GM18511 (cell line): Measurements from ENCODE around the gene FNDC3B.

Experiments used
- ATAC-seq: cut with Tn5 transposase; IDR thresholded peaks from one replicate; pipeline ENCODE4 v1.9.1; 2021; ENCODE audit warnings: mild to moderate bottlenecking, moderate library complexity; ENCODE audit not compliant: unreplicated experiment

FNDC3B gene

DNA sequence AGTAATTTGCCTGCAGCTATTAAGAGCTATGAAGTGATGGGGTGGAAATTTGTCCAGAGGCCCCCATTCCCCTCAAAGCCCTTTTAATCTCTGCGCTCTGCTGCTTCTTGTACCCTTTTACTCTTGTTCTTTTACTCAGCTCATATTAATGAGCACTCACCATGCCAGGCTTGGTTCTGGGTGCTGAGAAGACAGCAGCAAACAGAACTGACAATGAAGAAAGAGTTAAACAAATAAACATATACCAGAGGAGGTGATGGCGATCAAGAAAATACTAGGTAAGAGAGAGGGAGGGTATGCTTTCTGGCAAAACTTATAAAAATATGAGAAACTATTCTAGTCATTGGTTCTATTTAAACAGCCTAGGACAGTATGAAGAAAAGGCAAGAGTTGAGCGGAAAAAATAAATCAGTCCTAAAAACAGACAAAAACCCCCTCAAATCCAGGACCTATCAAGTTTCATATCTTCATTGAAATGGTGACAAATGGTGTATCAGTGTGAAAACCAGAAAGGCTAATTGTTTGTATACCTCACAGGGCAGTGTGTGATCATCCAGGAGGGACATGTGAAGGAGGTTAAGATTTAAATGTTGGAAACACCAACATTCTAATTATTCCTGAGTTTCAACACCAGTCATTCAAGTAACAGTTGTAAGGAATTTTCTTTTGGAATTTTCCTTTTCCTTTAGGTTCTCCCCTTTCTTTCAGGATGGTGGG lies 144.9 kb downstream of the FNDC3B start:
- no peak for ATAC-seq

DNA sequence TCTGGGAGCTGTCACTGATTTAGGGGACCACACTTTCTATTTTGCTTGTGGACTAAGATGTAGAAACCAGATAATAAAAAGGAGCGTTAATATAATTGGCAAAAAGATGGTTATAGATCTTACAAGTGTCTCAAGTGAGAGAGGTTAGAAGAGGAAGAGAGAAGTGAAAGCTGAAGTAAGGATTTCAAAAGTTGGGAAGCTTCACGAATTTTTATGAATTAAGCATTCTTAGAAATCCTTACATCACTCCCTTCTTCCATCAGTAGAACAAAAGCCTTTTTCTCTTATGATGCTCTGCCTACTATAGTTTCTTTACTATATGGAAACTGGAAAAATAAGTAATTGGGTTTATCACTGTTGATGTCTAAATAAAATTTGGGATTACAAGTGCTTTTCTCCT lies 146.5 kb downstream of the FNDC3B start:
- no peak for ATAC-seq

DNA sequence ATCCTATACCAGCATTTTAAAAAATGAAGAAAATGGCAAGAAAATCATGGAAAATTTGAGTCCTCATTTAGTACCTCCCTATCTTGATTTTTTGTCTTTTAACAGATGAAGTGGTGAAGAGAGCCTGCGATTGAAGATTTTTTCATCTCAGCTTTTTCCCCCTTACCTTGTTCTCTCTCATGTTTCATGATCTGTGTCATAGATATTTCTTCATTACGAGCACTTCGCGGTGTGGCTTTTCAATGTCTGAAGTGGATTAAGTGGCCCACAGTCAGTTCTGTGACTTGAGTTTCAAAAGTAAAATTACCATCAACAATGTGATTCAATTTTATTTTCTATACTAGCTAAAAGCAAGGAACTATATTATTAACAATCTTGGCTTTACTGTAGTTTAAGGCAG lies 147.2 kb downstream of the FNDC3B start:
- no peak for ATAC-seq

DNA sequence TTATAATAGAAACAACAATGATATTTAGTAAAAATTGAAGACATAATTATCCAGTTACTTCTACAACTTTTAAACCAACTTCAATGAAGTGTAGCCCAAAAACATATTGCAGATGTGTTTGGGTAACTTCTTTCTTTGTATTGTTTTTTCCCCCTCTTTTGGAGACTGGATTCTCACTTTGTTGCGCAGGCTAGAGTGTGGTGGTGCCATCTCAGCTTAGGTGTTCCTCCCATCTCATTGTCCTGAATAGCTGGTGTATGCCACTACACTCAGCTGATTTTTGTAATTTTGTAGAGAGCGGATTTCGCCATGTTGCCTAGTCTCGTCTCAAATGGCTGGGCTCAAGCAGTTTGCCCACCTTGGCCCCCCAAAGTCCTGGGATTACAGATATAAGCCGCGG lies 148.1 kb downstream of the FNDC3B start:
- ATAC-seq = no peak

DNA sequence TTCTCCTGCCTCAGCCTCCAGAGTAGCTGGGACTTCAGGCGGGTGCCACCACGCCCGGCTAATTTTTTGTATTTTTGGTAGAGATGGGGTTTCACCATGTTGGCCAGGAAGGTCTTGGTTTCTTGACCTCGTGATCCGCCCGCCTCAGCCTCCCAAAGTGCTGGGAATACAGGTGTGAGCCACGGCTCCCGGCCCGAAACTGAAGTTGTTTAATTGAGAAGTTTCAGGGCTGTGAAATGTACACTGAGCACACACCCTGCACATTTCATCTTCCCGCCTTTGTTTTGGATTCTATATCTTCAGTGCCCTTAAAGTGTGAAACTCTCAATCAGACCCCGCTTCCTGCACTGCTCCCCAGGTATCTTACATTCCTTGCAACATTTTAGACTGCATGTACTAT lies 149.1 kb downstream of the FNDC3B start:
- no peak for ATAC-seq

DNA sequence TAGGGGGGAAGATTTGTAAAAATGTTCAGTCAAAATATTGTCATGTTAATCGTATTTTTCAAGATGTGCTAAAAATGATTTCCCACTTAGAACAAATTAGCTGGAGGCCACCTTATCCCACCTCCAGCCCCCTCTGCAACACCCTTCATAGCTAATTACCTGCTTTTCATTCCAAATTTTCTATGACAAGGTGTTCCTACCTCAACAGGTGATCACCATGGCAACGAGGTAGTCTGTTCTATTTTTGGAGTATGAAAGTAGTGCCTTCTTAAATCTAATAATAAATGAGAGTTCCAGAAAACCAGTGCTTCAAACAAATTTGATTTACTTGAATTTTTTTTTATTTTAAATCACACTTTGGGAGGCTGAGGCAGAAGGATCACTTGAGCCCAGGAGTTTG lies 149.8 kb downstream of the FNDC3B start:
- no peak for ATAC-seq

DNA sequence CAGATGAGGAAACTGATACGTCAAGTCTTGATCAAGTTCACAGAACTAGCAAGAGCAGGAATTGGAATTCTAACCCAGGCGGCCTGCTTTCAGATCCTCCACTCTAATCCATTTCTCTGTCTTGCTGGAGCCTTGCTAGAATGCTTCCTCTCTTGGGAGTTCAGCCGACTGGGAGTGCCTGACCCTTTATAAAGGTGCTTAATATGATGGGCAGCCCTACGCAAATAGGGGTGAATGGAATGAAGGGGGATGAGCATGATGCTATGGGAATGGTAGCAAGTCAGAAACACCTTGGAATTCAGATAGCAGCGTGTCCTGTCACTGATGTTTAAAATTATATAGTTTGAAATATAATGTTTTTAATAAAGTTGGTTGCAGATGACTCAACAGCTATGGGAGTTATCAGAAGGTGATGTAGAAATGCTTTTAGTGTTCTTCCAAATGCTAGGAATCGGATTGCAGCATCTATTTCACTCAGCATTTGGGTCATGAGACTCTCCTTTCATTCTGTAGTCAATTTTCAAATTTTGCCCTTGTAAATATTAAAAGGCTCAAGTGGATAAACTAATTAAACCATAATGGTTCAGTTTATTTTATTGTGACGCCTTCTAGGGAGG lies 150.7 kb downstream of the FNDC3B start:
- no peak for ATAC-seq

DNA sequence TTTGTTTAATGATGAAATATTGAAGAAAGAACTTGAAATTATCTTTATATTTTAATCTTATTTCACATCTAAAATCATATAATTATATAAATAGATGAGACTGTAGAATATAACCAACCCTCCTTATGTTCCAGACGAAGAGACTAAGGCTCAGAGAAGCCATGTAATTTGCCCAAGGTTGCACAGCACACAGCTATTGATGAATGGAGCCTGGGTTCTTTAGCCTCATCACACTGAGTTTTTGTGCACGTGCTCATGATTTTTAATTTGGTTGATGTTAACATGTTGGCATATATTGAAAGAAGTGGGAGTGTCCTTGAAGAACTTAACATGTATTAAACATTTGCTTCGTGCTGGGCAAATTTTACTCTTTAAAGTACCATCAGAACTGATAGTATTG lies 151.6 kb downstream of the FNDC3B start:
- ATAC-seq = no peak

DNA sequence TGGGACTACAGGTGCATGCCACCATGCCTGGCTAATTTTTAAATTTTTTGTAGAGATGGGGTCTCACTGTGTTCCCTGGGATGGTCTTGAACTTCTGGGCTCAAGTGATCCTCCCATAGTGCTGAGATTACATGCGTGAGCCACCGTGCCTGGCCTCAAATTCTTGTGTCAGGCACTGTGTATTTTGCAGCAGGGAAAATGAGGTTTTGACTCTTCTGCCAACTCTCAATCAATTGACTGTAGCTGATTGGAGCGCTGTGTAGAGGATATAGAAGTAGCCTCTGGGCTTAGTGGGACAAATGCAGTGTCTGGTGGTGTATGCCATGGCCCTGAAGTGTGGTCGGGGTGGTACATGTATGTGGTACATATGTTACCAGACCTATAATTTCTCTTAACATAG lies 152.3 kb downstream of the FNDC3B start:
- no peak for ATAC-seq

DNA sequence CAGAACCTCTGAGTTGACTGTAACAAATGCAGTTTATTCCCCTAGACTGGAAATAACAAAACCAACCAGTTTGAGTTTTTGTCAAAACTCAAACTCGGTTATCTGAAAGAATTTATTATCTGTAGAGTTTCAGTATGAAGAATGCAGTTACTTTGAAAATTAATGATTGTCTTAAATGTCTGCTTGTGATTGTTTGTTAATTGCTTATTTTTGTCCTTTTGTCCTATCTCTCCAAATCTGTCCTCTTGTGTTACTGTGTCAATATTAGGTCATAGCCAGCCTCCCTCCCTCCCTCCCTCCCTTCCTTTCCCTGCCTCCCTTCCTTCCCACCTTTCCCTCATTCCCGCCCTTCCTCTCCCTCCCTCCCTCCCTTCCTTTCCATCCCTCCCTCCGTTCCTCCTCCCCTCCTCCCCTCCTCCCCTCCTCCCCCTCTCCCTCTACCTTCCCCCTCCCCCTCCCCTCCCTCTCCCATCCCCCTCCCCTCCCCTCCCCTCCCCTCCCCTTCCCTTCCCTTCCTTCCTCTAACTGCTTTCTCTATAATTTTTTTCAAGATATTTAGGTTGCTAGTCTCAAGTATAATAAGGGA lies 153.5 kb downstream of the FNDC3B start:
- no peak for ATAC-seq

DNA sequence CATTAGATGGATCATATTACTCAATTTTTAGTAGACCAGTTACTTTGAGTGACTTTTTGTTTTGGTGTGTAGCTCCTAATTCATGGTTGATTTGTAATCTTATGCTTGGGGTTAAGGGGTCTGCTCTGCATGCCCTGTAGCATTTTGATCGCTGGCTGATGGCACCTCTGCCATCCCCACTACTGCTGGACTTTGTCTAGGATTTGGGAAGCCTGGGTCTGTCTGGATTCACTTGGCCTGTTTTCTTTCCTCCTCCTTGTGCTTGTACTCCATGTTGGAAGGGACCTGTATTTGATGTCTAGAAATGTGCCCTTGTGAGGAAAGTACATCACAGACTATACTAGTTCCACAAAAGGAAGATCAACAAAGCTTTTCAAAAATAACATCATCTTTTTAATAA lies 154.1 kb downstream of the FNDC3B start:
- no peak for ATAC-seq

DNA sequence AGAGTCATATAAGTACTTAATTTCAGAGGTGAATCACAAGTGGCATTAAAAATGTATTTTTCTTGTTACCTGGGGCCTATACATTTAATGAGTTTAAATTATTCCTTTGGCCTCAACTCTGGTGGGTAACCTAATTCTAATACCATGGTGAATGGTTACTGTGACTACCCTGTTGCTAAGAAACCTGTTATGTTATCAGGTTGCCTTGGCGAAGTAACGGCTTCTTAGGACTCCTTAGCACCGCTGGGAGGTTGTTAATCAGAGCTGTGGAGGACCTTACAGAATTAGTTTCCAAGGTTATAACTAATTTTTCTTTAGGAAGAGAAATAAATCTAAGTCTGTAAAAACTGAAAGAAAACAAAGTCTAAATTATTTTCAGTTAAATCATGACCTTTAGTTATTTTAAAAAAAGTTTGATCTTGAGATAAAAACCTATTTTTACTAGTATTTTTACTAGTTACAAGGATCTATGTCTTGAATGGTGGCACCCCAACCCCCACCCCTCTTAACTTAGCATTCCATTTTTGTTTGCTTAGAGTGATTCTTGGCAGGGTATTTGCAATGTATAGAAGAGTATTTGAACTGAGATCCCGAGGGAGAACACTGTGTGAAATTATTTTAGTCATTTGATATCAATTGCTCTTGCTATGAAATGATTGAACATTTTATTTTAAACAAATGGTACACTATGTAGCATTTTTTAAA lies 155.5 kb downstream of the FNDC3B start:
- no peak for ATAC-seq

DNA sequence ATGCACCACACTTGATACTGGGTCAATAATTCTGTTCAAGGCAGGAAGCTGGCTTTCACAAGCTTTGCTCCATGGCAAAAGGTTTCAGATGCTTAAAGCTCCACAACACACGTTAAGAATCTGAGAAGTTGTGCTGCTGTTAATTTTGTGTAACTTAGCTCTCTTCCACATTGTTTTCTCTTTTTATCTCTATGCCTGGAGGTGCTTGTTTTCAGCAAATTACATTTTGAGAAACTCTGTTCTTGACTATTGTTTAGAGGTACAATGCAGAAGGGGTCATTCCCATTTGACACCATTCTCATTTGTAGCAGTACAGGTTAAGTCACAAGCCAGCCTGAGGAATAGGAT lies 156.0 kb downstream of the FNDC3B start:
- no peak for ATAC-seq

DNA sequence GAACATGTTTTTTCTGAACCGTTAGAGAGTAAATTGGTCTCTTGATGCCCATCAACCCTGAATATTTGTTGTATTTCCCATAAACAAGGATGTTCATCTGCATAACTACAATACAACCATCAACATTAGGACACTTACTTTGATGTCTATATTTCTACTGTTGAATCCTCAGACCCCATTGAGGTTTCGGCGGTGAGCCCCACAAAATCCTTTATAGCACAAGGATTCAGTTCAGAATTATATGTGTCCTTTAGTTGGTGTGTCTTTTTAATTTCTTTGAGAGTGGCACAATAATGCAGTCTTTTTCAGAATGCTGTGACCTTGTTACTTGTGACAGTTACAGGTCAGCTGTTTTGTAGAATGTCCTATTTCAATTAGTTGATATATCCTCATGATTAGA lies 158.0 kb downstream of the FNDC3B start:
- ATAC-seq = no peak

DNA sequence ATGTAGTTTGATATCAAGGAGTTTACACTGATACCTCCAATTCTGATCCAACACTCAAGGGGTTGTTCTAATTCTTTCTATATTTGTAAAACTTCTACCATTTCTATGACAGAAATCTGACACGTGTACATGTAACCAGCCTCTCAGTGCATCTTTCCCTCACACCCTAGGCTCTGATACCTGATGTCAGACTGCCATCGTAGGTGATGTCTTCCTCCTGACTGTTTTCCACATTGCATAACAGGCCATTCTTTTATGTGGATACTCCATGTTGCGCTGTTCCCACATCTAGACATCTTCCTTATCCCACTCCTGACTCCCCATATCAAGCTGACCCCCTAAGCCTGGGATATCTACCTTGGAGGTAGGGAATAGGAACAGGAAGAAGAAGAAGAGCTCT lies 159.1 kb downstream of the FNDC3B start:
- no peak for ATAC-seq

DNA sequence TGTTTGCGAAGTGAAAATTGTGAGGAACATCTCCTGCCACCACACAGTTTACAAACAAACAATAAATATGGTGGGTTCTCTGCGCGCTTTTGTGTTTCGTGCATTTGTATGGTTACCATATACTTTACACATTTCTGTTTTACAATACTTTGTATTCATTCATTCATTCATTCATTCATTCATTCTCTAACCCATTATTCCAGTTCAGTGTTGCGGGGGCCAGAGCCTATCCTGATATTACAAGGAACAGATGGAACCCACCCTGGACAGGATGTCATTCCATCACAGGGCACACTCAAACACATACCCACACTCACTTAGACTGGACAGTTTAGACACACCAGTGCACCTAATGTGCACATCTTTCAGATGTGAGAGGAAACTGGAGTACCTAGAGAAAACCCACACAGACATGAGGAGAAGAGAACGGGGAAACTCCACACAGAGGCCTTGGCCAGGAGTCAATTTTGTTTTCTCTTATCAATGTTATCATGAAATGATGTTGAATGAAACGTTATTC lies 160.5 kb downstream of the FNDC3B start:
- ATAC-seq = no peak

DNA sequence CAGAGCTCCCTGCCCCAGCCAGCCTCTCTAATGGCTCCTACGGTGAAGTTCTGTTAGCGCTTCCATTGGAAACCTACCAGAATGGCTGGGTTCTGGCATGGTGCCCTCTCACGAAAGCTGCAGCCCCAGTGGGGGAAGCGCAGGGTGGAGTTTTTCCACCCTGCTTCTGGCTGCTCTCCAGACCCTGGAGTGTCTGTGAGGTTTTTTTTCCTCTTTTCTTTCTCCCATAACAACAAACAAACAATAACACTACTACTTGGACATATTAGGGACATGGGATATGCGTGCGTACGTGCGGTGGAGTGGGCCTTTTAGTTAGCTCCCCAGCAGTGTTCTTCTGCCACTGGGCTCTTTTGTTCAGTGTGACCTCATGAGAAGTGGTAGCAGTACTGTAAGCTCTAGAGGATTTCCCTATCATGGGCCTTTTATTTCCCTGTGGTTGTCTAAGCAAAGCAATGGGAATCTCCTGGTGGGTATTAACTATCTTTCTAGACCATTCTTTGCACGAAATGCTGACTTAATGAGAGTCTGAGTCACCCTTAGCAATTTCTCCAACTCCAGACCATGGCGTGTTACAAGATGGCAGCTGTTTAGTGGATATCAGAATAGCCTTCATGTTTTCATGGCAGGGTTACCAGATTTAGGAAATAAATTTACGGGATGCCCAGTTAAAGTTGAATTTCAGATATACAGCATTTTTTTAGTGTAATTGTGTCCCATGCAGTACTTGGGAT lies 161.9 kb downstream of the FNDC3B start:
- no peak for ATAC-seq

DNA sequence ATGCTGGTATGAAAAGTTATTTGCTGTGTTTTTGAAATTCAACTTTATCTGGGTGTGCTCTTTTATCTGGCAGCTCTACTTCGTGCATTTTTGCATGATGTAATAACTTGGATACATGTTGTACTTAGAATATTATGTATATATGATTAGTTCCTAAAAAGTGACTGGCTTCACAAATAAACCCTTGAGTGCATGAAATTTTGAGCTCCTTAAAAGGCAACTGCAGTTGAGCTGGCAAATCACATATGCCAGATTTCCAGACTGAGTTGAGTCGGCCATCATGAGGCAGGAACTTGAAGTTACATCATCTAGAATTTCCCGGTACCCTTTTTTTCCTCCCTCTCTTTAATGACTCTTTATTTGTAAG lies 162.5 kb downstream of the FNDC3B start:
- ATAC-seq = no peak

DNA sequence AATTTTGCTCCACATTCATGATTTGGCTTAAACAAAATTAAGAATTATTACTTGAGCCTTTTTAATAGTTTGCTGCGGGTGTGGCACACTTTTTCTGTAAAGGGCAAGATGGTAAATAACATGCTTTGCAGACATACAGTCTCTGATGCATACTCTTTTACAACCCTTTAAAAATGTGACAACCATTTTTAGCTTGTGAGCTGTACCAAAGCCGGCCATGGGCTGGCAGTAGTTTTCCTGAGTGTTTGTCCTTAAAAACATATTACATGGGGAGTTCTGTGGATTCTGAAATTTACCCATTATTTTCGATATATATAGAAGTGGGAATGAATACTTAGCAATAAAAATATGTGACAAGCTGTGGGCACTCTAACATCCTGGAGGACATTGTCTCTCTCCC lies 163.4 kb downstream of the FNDC3B start:
- no peak for ATAC-seq

DNA sequence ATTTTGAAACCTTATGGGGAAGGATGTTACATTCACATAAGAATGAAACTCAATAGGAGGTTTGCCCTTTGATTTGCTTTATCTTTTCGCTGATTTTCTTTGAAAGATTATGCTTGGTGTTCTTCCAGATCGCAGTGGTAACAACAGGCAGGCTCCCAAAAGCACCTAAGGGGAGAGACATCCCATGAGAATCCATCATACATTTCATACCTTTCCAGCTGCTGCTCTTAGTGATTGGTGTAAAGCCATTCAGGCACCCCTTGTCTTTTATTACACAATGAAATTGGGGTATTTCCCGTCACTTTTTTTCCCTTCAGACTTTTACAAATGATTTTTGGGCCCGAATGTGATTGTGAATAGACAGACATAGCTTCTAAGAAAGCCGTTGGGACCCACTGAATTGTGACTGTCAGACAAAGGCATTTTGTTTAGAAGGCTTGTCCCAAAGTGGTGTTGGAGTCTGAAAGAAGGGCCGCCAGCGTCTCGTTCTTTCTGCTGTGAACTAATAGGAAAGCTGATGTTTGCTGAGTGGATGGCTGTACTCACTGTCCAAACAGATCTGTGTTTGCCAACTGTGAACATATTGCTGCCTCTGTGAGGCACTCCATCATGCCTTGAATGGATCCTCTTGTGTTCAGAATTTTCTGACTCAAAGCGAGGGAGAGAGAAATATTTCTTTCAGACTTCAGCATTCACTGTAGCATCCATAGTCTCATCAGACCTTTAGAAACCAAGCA lies 164.3 kb downstream of the FNDC3B start:
- ATAC-seq = no peak

DNA sequence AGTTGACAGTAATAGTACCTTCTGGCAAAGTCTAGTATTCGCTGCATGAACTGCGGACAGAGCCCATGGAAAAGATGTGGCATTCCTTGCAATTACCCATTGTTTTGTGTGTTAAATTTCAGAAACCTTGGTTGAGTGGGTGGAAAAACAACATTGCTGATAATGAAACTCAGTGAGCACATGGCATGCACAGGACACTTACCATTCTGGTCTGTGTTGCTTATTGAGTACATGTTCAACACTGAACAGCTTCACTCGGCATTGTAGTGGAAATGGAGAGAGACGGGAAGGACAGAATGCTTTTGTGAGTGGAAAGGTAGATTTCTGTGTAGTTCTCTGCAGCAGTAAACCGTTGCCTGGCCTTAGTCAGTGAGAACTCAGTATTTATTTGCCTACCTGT lies 165.3 kb downstream of the FNDC3B start:
- no peak for ATAC-seq
